Measurements from ENCODE around the gene FOXG1.

The FOXG1 gene

DNA sequence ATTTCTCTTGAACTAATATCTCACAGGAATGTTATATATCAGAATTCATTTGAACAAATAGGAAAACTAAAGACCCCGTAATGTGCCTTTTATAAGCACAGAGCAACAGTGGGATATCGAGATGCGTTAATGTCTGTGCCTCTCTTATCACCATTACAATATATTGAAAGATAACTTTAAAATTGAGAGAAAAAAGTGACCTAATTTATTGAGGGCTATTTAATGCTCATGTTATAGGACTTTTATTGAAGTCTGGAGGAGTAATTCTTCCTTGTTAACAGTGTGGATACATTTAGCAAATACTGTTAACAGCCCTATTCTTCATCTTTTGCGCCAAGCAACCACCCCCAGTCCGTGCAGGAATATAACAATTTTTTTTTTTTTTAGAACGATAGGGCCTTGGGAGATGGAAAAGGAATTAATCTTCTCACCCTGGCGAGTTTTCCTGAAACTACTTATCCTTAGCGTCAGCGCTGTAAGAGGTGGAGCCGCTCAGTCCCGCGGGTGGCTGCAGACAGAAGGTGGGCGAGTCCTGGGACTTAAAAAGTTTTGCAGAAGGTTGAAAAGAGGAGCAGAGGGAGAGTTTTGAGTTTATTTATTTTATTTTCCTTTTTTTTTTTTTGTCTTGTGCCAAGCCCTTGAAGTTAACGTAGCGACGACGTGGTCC, 11.0 kb downstream of the FOXG1 start:
- Mint-ChIP-seq H3K27me3 (peaks cover 46% of the 10 kb centered on the region), H3K36me3 (no peaks in the 10 kb centered on the region), H3K4me3 (no peak overlapping the region), H3K27ac (no peak overlapping the region), H3K4me1 (no peaks in the 10 kb centered on the region), H3K9me3 (no peaks in the 10 kb centered on the region)
- DNase-seq, result no peak
- CTCF ChIA-PET, result no interaction called here

DNA sequence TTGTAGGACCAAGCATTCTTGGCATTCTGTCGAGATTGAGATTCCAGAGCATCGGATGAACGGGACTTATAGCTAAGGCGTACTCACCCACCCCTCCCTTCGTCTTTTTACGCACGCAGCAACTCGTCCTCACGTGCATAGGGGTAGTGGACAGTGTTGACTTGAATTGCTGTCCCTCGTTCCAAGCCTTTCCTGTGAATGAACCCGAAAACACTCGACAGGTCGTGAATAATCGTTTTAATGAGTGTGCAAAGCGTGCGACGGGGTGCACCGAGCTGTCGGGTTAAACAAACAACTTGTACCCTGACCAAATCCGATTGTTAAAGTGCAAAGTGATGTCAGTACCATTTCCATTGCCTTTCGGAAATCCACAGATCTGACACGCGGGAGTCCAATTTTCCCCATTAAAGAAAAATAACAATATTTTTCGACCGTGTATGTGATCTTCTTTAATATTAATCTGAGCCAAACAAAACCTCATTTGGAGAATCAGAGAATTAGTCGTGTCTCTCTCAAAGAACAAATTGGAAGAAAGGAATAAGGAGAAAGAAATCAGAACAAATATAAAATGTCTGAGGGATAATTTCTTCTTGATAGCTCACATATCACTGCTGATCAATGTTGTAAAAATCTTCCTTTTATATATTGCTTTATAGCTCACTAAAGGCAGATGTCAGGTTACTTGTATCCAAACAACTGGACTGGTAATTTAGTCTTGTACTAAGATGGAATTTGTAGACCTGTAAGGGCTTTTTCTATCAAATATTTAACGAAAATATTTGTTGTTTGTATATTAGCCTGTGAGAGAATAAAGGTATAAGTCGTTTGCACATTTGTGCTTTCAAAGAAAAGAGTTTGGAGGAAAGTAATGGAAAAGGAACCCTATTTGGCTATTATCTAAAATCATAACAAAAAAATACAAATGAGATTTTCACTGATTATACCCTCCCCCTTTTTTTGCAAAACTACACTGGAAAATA, 11.8 kb downstream of the FOXG1 start:
- no peak overlapping the region for H3K27ac Mint-ChIP-seq
- CTCF ChIA-PET, result no interaction called here
- peaks cover 38% of the 10 kb centered on the region for H3K27me3 Mint-ChIP-seq
- DNase-seq, result no peak
- H3K4me3 Mint-ChIP-seq, result no peak overlapping the region
- no peaks in the 10 kb centered on the region for H3K4me1 Mint-ChIP-seq
- H3K9me3 Mint-ChIP-seq, result no peaks in the 10 kb centered on the region
- no peaks in the 10 kb centered on the region for H3K36me3 Mint-ChIP-seq

GRCh38 chr14:28779456-28779855, 12.9 kb downstream of the FOXG1 start:
- H3K4me1 Mint-ChIP-seq, result no peaks in the 10 kb centered on the region
- H3K27ac Mint-ChIP-seq, result no peak overlapping the region
- H3K36me3 Mint-ChIP-seq, result no peaks in the 10 kb centered on the region
- CTCF ChIA-PET, result no interaction called here
- H3K9me3 Mint-ChIP-seq, result no peaks in the 10 kb centered on the region
- peaks cover 38% of the 10 kb centered on the region for H3K27me3 Mint-ChIP-seq
- DNase-seq, result no peak
- no peak overlapping the region for H3K4me3 Mint-ChIP-seq

GRCh38 chr14:28780843-28781820, 14.5 kb downstream of the FOXG1 start:
- Mint-ChIP-seq H3K9me3 (peaks cover 4% of the 10 kb centered on the region), H3K27me3 (peaks cover 40% of the 10 kb centered on the region), H3K36me3 (no peaks in the 10 kb centered on the region), H3K4me1 (peaks cover 2% of the 10 kb centered on the region), H3K27ac (no peak overlapping the region), H3K4me3 (no peak overlapping the region)
- CTCF ChIA-PET, result no interaction called here
- no peak for DNase-seq

DNA sequence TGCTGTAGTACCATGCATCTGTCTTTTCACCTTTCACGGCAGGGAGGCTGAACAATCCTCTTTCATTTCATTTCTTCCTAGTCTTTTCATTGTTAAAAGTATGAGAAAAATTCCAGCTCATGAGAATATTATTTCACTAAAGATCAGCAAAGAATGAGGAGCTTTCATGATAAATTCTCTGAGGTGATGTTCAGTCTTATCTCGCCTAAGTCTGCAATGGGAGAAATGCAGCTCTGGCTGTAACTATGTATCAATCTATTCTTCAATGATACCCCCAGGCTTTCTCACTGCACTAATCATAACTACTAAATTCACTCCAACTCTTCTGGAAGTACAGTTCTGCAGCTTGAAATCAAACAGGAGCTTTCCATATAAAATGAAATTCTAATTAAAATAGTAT, 15.7 kb downstream of the FOXG1 start:
- DNase-seq, result no peak
- H3K9me3 Mint-ChIP-seq, result peaks cover 4% of the 10 kb centered on the region
- CTCF ChIA-PET, result interaction anchor here (1.2 kb wide), 1 partner anchor 28 kb away, joined by 3 read pairs; no protein-coding TSS in a partner anchor
- no peaks in the 10 kb centered on the region for H3K36me3 Mint-ChIP-seq
- peaks cover 40% of the 10 kb centered on the region for H3K27me3 Mint-ChIP-seq
- H3K4me3 Mint-ChIP-seq, result no peak overlapping the region
- peaks cover 2% of the 10 kb centered on the region for H3K4me1 Mint-ChIP-seq
- H3K27ac Mint-ChIP-seq, result no peak overlapping the region

DNA sequence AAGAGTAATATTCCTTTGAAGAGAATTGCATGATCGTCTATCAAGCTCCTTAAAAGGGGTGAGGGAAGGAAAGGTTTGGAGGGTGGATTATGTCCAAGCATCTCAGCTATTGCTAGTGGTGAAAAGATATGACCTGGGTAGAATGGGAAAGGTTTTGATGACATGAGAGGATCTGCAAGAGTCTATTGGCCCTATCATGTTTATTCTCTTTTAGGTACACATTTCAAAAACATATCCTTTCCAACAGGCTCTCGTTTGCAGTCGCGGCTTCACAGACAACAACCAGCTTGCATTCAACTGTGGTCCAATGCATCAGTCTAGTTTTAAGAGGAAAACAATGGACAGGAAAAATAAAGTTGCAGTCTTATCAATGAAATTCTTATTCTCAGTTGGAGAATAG, 17.1 kb downstream of the FOXG1 start:
- H3K4me3 Mint-ChIP-seq, result no peak overlapping the region
- H3K9me3 Mint-ChIP-seq, result peaks cover 7% of the 10 kb centered on the region
- no peak overlapping the region for H3K27ac Mint-ChIP-seq
- H3K27me3 Mint-ChIP-seq, result peaks cover 29% of the 10 kb centered on the region
- no peak for DNase-seq
- CTCF ChIA-PET, result interaction anchor here (1.2 to 1.5 kb wide), 2 partner anchors 27 to 29 kb away, joined by 3 read pairs; no protein-coding TSS in a partner anchor
- H3K36me3 Mint-ChIP-seq, result no peaks in the 10 kb centered on the region
- peaks cover 2% of the 10 kb centered on the region for H3K4me1 Mint-ChIP-seq

DNA sequence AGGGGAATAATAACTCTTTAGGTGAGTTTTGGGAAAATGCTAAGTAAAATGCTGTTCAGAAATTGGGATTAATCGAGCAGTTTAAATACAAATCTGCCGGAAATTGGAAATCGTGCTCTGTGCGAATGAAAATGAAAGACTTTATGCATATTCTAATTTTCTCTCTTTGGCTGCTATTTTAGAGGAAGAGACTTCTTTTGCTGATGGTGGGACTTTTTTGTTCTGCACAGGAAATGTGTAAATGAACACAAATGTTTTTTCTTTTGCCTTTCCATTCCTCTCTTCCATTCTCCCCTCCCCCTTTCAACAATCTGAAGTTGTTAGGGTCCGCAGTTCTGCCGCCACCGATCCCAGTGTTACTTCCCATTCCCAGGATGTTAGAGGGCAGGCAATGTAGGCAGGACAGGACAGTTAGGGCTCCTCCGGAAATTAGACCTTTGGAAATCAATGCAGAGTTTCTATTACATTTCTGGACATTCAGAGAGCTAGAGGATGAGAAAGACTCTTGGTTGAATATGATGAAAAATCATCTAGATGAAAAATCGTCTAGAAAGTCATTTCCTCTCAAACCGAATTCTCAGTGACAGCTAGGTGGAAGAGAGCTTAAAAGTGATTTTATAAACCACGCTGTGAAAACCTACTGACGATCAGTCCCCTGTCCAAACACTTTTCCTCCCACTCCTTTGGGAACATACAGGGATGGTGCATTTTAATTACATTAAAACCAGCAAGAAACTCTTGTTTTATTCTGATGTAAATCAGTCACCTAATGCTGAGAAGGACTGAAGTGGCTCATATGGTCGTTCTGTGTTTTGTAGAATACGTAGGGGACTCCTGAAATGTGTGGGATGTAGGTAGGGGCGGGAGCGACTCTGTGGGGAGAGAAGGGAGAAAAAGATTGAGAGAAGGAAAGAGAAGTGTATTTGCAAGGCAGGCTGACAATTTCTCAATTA, 17.8 kb downstream of the FOXG1 start:
- Mint-ChIP-seq H3K27ac (no peak overlapping the region), H3K9me3 (peaks cover 7% of the 10 kb centered on the region), H3K4me3 (no peak overlapping the region)

GRCh38 chr14:28785096-28785952, 18.7 kb downstream of the FOXG1 start:
- CTCF ChIA-PET, result interaction anchor here (1.5 kb wide), 1 partner anchor 28 kb away, joined by 3 read pairs; no protein-coding TSS in a partner anchor
- DNase-seq, result no peak
- H3K27ac Mint-ChIP-seq, result no peak overlapping the region
- H3K27me3 Mint-ChIP-seq, result peaks cover 29% of the 10 kb centered on the region
- no peaks in the 10 kb centered on the region for H3K36me3 Mint-ChIP-seq
- peaks cover 2% of the 10 kb centered on the region for H3K4me1 Mint-ChIP-seq
- no peak overlapping the region for H3K4me3 Mint-ChIP-seq
- H3K9me3 Mint-ChIP-seq, result peaks cover 7% of the 10 kb centered on the region

More for the DNA sequence above, 17.8 kb downstream of the FOXG1 start:
- no peak for DNase-seq
- Mint-ChIP-seq H3K36me3 (no peaks in the 10 kb centered on the region), H3K27me3 (peaks cover 29% of the 10 kb centered on the region), H3K4me1 (peaks cover 2% of the 10 kb centered on the region)
- CTCF ChIA-PET, result interaction anchor here (1.5 kb wide), 1 partner anchor 27 kb away, joined by 3 read pairs; no protein-coding TSS in a partner anchor

- H3K27ac Mint-ChIP-seq, result no peak overlapping the region
- no peaks in the 10 kb centered on the region for H3K4me1 Mint-ChIP-seq
- no peak for DNase-seq
- H3K4me3 Mint-ChIP-seq, result no peak overlapping the region
- peaks cover 2% of the 10 kb centered on the region for H3K9me3 Mint-ChIP-seq
- no peaks in the 10 kb centered on the region for H3K27me3 Mint-ChIP-seq
- CTCF ChIA-PET, result no interaction called here
- H3K36me3 Mint-ChIP-seq, result no peaks in the 10 kb centered on the region
Measured at GRCh38 chr14:28807518-28807917, 40.9 kb downstream of the FOXG1 start.

GRCh38 chr14:28813810-28814209, 47.2 kb downstream of the FOXG1 start:
- Mint-ChIP-seq H3K27me3 (no peaks in the 10 kb centered on the region), H3K9me3 (peaks cover 5% of the 10 kb centered on the region), H3K4me3 (no peak overlapping the region), H3K27ac (no peak overlapping the region), H3K4me1 (no peaks in the 10 kb centered on the region), H3K36me3 (no peaks in the 10 kb centered on the region)
- DNase-seq, result no peak
- CTCF ChIA-PET, result no interaction called here

Data from activated naive CD4-positive, alpha-beta T cell treated with anti-CD3 and anti-CD28 coated beads, Interleukin-2, amount 10 ng/mL, durations not matched to agents 7 days and 5 days (primary cell).